Smooth muscle cell (in vitro differentiated cells): ENCODE measurements around the gene EXTL1. TPM values are rescaled to one million over a fixed set of nuclear protein-coding genes. Genes with fewer than 3 reads are reported as not detected.

Experiments
- DNase-seq: peaks from one replicate; lab custom pipeline; 2025; ENCODE audit not compliant: unreplicated experiment; lab: John Stamatoyannopoulos, UW
- H2AFZ ChIP-seq: fragments of 200-600 bp; sonication (generic); 2 replicates; pipeline ENCODE4 v1.6.0; 2016; ENCODE audit warnings: antibody characterized with exemption, low read depth, mild to moderate bottlenecking
- H3F3A ChIP-seq: fragments of 200-600 bp; sonication (generic); 2 replicates; pipeline ENCODE4 v1.6.0; 2017; ENCODE audit warnings: antibody characterized with exemption, low read depth
- H3K27ac ChIP-seq: fragments of 200-600 bp; sonication (generic); 2 replicates; pipeline ENCODE4 v1.5.1; 2016; ENCODE audit warnings: low read depth, mild to moderate bottlenecking
- H3K27me3 ChIP-seq: fragments of 200-600 bp; sonication (generic); 2 replicates; pipeline ENCODE4 v1.6.1; 2016; ENCODE audit warnings: low read depth, mild to moderate bottlenecking
- H3K36me3 ChIP-seq: fragments of 200-600 bp; sonication (generic); 2 replicates; pipeline ENCODE4 v1.5.1; 2016; ENCODE audit warnings: low read depth
- H3K4me1 ChIP-seq: fragments of 200-600 bp; sonication (generic); 2 replicates; pipeline ENCODE4 v1.5.1; 2016; ENCODE audit warnings: low read depth
- H3K4me2 ChIP-seq: fragments of 200-600 bp; sonication (generic); 2 replicates; pipeline ENCODE4 v1.6.0; 2016; ENCODE audit warnings: mild to moderate bottlenecking
- H3K4me3 ChIP-seq: fragments of 200-600 bp; sonication (generic); 2 replicates; pipeline ENCODE4 v1.5.1; 2016; ENCODE audit warnings: mild to moderate bottlenecking
- H3K79me2 ChIP-seq: fragments of 200-600 bp; sonication (generic); 2 replicates; pipeline ENCODE4 v1.6.0; 2016; ENCODE audit warnings: low read depth, mild to moderate bottlenecking
- H3K9ac ChIP-seq: fragments of 200-600 bp; sonication (generic); 2 replicates; pipeline ENCODE4 v1.6.0; 2016; ENCODE audit warnings: low read depth
- H3K9me3 ChIP-seq: fragments of 200-600 bp; sonication (generic); replicated peaks from 2 replicates; pipeline ENCODE4 v1.5.1; 2016; ENCODE audit warnings: low read depth
- H4K20me1 ChIP-seq: fragments of 200-600 bp; sonication (generic); 2 replicates; pipeline ENCODE4 v1.6.0; 2016; ENCODE audit warnings: low read depth
- CTCF ChIP-seq: fragments of 200-600 bp; sonication (generic); IDR thresholded peaks from 2 replicates; pipeline ENCODE4 v1.5.1; 2017; ENCODE audit warnings: borderline replicate concordance, mild to moderate bottlenecking, antibody characterized with exemption; ENCODE audit not compliant: insufficient read depth, poor library complexity, severe bottlenecking
- WGBS: methylation state at CpG from one replicate; pipeline ENCODE4 v1.1.7; 2016; ENCODE audit warnings: low lambda C conversion rate; 5-methylcytosine and 5-hydroxymethylcytosine counted together
- polyA plus RNA-seq: library from polyadenylated mRNA; unstranded; fragments of >200 nt; fragmentation: Nextera tagmentation; extraction: Ambion mirVana; gene quantifications from 2 replicates; pipeline ENCODE4 v1.2.1, GENCODE V29; 2016
- total RNA-seq: library from RNA; depleted of rRNA; stranded (reverse); fragments of >200 nt; gene quantifications from 2 replicates; pipeline ENCODE4 v1.2.3, GENCODE V29; 2014

The EXTL1 gene
- total and polyA plus RNA-seq, 2 experiments from 2014 or later: 11.2 to 25.8 TPM

DNA sequence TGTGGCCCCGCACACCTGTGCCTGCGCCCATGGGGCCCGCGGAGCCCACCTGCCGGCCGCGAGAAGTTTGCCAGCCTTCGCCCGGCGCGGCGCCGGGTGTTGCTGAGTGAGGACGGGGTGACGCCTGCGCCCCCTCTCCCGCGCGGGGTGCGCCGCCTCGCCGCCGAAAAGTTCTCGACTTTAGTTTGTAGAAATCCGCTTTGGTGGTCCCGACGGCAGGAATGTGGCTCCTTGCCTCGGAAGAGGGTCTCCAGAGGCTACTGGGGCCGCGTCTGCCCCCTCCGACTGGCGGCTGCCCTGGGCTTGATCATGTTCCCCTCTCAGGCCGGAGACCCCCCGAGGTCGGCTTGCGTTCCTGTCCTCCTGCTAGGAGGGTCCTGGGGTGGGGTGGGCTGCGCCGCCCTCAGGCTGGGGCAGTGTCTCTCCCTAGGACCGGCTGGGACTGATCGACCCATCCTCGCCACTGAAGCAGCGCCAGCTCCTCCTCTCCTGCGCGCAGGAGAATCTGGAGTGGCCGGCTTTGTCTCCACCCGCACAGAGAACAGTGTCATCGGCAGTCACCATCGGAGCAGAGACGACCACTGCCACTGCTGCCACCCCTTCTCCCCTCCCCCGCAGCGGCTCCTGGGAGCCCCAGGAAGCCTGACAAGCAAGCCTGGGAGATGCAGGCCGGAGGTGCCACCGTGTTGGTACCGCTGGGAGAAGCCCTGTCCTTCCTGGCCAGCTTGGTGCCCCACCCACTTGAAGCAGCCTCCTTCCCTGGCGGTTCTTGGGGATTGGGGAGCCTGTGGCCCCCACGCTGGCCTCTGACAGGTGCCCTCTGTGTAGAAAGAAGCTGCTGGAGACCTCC is 24.9 kb downstream of the EXTL1 start:
- Histone ChIP-seq H3K36me3 (no peaks in the 10 kb centered on the region), H3F3A (no peaks in the 10 kb centered on the region), H3K4me2 (peak overlapping the region; percentile 81), H3K4me3 (peak overlapping the region; percentile 34), H4K20me1 (no peaks in the 10 kb centered on the region), H3K79me2 (no peaks in the 10 kb centered on the region), H3K27me3 (peaks cover 65% of the 10 kb centered on the region), H3K4me1 (peaks cover 9% of the 10 kb centered on the region), H3K9ac (no peak overlapping the region), H2AFZ (no peak overlapping the region), H3K27ac (no peak overlapping the region), H3K9me3 (no peaks in the 10 kb centered on the region)
- WGBS: 17% methylated on average over 48 of the region's 57 CpGs
- no peak for TF ChIP-seq CTCF
- DNase-seq: no peak

GRCh38 chr1:26047278-26047874 is 25.8 kb downstream of the EXTL1 start:
- no peaks in the 10 kb centered on the region for H3K9me3 ChIP-seq
- no peak overlapping the region for H3K27ac ChIP-seq
- H3K27me3 ChIP-seq: peaks cover 58% of the 10 kb centered on the region
- DNase-seq: no peak
- no peaks in the 10 kb centered on the region for H3K36me3 ChIP-seq
- no peak overlapping the region for H3K4me2 ChIP-seq
- TF ChIP-seq CTCF: no peak
- H3F3A ChIP-seq: no peaks in the 10 kb centered on the region
- no peak overlapping the region for H2AFZ ChIP-seq
- no peak overlapping the region for H3K4me3 ChIP-seq
- H3K9ac ChIP-seq: no peak overlapping the region
- WGBS: 84% methylated on average over 7 of the region's 7 CpGs
- peaks cover 9% of the 10 kb centered on the region for H3K4me1 ChIP-seq
- no peaks in the 10 kb centered on the region for H3K79me2 ChIP-seq
- no peaks in the 10 kb centered on the region for H4K20me1 ChIP-seq

GRCh38 chr1:26049531-26050247 is 28.1 kb downstream of the EXTL1 start:
- Histone ChIP-seq H3K27me3 (peaks cover 44% of the 10 kb centered on the region), H4K20me1 (no peaks in the 10 kb centered on the region), H3K79me2 (no peaks in the 10 kb centered on the region), H3K36me3 (no peaks in the 10 kb centered on the region), H3K9me3 (no peaks in the 10 kb centered on the region), H3K4me1 (peaks cover 9% of the 10 kb centered on the region), H3K9ac (no peak overlapping the region), H3K4me2 (no peak overlapping the region), H3K27ac (no peak overlapping the region), H3K4me3 (no peak overlapping the region), H2AFZ (no peak overlapping the region), H3F3A (no peaks in the 10 kb centered on the region)
- DNase-seq: no peak
- TF ChIP-seq CTCF: no peak
- 77% methylated on average over 10 of the region's 10 CpGs for WGBS
